Stimulated activated CD8-positive, alpha-beta memory T cell treated with anti-CD3 and anti-CD28 coated beads, Interleukin-2, amount 100 ng/mL, for 1 hour (primary cell): ENCODE results near the gene TNFSF8.

Experiments used
- DNase-seq, 2 donors: peaks; one replicate each; pipeline ENCODE4 v3.0.0-alpha.2; 2020; ENCODE audit warnings: low read depth in 2 of 2

The TNFSF8 gene, protein sequence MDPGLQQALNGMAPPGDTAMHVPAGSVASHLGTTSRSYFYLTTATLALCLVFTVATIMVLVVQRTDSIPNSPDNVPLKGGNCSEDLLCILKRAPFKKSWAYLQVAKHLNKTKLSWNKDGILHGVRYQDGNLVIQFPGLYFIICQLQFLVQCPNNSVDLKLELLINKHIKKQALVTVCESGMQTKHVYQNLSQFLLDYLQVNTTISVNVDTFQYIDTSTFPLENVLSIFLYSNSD

DNA sequence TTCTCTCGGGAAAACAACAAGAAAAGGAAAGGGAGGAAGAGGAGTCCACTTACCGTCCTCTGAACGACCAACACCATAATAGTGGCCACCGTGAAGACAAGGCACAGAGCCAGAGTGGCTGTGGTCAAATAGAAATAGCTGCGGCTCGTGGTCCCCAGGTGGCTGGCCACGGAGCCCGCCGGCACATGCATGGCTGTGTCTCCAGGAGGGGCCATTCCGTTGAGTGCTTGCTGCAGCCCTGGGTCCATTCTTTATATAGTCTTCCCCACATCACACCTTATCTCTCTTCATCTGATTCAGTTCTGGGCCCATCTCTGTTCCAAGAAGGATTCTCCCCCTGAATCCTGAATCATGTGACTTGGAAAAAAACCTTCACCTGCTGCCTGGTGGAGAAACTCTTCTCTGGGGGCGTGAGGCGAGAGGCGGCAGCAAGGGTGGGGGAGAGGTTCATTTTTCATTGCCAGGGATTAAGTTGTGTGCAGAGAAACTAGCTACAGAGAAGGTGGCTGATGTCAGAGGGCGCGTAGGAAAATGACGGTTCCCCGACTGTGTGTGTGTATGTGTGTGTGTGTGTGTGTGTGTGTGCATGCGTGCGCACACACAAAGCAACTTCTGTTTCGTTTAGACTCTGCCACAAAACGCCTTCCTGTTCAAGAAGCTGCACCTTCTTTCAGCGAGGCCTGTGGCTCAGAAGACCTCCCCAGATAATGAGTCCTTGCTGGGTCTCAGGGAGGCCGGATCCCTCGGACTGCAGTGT lies at the start of gene TNFSF8:
Gene TNFSF8, minus strand, starts transcription at position 536 of the 757 bp plus-strand sequence. Its CDS starts 288 bp downstream, at position 248.
- DNase-seq, result peak; percentile 36 to 37

GRCh38 chr9:114973216-114973615 lies 42.8 kb upstream of the TNFSF8 start:
- no peak for DNase-seq

DNA sequence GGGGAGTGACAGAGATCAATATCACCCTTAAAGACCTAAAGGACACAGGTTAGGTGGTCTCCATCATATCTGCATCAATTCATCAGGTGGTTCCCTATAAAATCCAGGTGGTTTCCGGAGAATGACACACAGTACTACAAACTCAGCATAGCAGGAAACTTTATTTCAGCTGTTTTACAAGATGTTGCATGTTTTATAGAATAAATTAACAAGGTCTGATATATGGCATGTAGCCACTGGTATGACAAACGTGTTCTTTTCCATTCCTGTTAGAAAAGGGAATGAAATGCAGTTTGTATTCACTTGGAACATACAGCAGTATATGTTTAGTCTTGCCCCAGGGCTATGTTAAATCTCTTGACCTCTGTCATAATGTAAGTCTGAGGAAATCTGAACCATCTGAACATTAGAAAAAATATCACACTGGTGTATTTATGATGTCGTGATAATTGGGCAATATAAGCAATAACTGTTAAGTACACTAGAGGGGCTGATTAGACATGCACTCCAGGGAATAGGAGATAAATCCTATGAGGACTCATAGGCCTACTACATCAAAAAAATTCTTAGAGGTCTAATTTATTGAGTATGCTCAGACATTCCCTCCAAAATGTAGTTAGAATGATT lies 42.2 kb upstream of the TNFSF8 start:
- DNase-seq, result no peak

GRCh38 chr9:114969269-114969668 lies 38.9 kb upstream of the TNFSF8 start:
- DNase-seq, result no peak

DNA sequence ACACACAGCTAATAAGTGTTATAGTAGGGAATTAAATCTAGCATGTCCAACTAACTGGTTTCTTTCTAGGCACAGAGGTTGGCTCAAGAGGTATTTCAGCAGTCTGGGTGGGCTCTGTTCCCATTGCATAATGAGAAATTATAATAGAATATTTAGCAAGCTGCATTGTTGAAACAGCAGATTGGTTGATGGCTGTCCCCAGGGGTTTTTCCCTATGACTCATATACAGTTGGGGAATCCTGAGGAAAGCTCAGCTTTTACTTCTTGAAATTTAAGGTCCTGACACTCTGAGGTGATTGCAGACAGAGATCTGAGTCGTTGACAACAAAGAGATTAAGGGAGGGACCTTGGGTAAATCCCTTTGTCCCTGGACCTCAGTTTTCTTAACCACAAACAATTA lies 38.3 kb upstream of the TNFSF8 start:
- no peak for DNase-seq

GRCh38 chr9:114965564-114965963 lies 35.2 kb upstream of the TNFSF8 start:
- no peak for DNase-seq

- DNase-seq, result no peak
Measured at GRCh38 chr9:114962809-114963208, 32.4 kb upstream of the TNFSF8 start.

GRCh38 chr9:114960276-114960675 lies 29.9 kb upstream of the TNFSF8 start:
- no peak for DNase-seq

- no peak for DNase-seq
Measured at GRCh38 chr9:114958844-114959235, 28.4 kb upstream of the TNFSF8 start.

GRCh38 chr9:114958021-114958843 lies 27.8 kb upstream of the TNFSF8 start:
- no peak for DNase-seq

DNA sequence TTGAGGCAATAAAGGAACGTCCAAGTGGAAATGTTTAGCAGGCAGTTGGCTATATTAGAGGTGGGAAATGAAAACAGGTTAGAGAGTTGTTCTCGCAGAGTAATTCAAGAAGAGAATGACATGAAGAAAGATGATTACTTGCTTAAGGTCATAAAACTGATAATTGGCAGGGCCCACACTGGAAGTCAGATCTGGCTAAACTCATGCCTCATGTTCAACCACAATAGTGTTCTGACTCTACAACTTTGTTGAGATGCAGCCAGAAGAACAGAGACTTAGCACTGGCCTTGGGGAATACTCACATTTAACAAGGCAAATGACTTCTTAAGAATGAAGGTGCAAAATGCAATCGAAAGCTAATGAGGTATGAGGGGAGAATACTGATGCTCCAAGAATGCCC lies 27.2 kb upstream of the TNFSF8 start:
- DNase-seq, result no peak

GRCh38 chr9:114954956-114955582 lies 24.7 kb upstream of the TNFSF8 start:
- DNase-seq, result no peak

DNA sequence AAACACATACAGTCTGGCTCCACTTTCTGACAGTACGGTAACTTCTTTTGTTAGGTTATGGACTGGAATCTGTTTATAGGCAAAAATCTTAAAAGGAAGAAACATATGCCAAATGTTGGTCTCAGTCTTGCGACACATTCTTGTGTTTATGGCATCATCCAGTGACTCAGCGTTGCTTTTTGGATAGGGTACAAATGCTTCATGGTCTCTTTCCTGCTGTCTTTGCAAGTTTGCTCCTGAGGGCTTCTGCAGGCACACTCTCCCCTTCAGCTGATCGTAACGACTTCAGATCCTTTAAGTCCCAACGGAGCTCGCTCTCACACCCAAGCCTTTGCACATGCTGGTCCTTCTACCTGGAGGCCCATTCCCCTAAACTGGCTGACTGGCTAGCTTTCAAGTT lies 23.6 kb upstream of the TNFSF8 start:
- DNase-seq, result no peak

DNA sequence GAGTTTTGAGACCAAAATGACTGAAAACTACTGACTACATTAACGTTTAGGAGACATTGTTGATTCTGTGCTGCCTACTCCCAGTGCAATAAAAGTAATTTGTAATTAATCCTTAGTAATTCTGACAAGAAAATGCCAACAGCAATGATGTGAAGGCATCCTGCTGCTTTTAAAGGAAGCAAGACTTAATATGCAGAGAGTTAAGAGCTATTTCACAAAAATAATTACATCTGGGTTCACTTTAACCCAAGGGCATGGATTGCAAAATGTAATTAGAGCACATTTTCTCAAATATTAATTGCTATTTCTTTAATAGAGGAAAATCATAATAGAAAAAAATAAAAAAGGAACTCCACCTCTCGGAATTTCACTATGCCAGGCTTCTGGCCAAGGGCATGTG lies 22.7 kb upstream of the TNFSF8 start:
- DNase-seq, result no peak

DNA sequence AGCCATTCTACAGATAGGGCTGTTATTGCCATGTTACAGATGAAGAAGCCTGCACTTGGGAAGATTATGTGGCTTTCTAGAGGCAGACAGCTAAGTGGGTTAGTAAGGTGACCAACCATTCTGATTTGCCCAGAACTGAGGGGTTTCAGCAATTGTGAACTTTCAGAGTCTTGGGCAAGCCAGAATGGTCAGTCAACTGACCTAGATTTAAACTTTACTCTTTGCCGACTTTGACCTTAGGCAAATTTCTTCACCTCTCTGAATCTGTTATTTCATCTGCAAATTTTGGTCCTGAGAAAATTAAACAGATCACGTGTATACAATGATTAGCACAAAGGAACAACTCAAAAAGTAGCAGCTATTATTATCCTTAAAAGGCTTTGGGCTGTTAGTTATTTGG lies 20.4 kb upstream of the TNFSF8 start:
- no peak for DNase-seq

DNA sequence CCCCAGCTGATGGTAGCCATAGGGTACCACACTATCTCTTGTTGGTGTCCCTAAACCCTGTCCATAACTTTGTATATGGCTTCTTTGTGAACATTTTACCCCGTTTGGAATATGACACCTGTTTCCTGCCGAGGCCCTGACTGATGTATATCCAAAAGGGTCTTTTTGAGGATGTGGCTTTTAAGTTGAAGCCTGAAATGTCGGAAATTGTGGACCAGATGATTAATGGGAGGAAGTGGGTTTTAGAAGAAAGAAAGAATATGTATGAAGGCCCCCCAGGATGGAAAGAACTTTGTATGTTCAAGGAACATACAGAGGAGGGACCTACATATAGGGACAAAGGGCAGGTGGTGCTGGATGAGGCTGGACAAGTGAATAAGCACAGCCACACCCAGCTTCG lies 16.7 kb upstream of the TNFSF8 start:
- DNase-seq, result no peak

DNA sequence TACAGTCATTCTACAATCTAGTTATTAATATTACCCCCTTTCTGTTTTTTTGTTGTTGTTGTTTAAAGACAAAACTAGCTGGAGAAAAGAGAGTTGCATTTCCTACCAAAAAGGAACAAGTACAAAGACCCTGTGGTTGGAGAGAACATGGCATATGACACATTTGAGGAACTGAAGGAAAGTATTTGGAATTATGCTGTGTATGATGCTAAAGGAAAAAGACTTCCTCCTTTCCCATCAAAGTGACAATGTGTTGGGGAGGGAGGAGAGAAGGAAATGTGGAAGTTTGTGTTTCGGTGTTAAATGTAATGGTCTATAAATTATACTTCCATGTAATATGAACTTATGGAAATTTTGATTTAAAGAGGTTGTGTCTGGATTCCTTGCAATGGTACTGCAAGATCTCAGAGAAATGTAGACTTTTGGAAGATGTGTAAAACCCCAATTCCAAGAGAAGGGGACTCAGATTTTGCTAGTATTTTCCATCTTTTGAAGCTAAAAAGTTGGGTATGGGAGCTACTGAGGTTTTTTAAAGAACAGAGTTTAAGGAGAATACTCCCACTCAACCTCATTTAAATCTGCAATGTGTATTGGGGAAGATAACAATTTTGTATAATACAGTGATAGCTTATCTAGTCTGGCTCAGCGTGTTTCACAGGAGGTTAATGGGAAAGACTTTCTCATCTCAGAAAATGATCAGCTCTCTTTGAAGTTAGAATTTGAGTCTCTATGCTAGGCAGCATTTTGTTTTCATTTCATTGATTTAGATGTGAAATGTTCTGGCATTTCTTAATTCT lies 15.4 kb upstream of the TNFSF8 start:
- DNase-seq, result no peak

DNA sequence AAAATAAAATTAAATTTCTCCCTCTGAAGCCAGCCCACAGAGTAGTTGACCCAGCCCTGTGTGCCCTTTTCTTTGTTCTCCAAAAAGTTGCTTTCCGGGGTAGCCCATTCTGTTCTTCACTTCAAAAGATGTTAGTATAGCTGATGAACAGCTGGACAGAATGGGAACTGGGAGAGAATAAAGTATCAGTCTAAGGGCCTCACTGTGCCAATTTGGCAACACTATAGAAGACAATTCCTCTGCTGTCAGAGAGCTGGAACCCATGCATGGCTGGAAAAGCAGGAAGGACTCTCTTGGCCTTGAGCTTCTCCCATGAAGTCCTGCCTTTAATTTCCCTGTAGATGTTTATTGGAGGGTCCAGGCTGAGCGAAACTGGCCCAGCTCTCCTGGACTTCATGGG lies 11.0 kb upstream of the TNFSF8 start:
- no peak for DNase-seq

DNA sequence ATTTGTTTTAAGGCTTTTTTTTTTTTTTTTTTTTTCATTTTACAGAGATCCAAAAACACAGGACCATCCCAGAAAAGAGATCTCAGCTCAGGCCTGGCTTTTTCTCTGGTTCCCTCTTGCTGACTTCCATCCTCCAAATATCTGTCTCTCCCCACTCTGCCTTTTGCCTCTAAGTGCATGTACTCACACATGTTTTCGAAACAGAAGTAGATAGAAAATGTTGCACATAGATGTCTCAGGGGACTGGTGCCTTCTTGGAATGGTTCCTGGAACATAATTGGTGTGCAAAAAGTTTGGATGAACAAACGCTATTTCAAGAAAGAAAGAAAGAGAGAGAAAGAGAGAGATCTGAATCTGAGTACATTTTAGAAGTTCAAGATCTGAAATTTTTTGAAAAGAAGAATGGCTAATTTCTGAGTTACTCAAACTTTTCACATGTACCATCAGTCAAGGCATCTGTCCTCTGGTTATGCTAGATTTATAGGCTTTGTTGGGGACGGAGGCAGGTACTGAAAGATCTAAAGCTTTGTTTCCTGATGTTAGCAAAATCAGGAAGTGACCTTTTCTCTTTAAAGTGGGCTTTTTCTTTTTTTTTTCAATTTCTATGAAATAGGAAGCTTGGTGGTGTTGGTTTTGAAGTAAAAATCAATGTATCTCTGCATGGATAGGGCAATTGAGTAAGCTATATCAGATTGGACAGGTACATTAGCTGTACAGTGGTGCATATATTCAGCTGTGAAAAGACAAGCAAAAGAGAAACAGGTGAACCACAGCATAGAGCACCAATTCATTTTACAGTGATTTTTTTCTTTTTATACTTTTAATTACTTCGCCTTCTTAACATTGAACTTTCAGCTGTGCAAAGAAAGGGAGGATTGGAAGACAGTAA lies 8.5 kb upstream of the TNFSF8 start:
- no peak for DNase-seq

DNA sequence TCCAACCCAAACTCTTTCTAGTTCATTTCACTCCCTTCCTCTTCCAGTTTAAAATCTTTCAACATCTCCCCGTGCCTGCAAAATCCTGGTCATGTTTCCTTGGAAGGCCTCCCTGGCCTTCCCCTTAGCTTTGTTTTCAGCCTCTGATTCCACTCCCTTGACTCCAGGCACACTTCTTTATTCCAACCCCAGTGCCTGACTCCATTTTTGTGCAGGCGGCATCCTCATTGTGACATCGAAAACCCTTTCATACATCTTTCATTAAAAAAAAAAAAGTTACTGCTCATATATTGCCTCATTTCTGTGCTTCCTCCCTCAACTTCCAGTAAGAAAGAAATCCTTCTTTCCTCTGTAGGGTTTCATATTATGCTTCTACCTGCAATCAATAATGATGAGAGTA lies 7.1 kb upstream of the TNFSF8 start:
- DNase-seq, result no peak
